Neuronal stem cell (in vitro differentiated cells): ENCODE results near the gene FAM124A.

ENCODE experiments used
- DNase-seq: peaks from one replicate; pipeline ENCODE4 v3.0.0-alpha.2; 2013; ENCODE audit warnings: low spot score
- H2AFZ ChIP-seq: one replicate; pipeline ENCODE4 v1.6.1; 2013; ENCODE audit warnings: mild to moderate bottlenecking, low read length, inconsistent platforms
- H2AK5ac ChIP-seq: 2 replicates; pipeline ENCODE4 v1.6.1; 2013; ENCODE audit warnings: low read depth, mild to moderate bottlenecking, inconsistent platforms, low read length, moderate library complexity, mixed read lengths
- H2BK120ac ChIP-seq: 2 replicates; pipeline ENCODE4 v1.6.1; 2013; ENCODE audit warnings: low read depth, mild to moderate bottlenecking, inconsistent platforms, low read length, moderate library complexity, mixed read lengths
- H2BK12ac ChIP-seq: one replicate; pipeline ENCODE4 v1.6.1; 2013; ENCODE audit warnings: low read length, inconsistent platforms
- H2BK15ac ChIP-seq: 2 replicates; pipeline ENCODE4 v1.6.1; 2013; ENCODE audit warnings: mild to moderate bottlenecking, low read length, inconsistent platforms, mixed read lengths
- H2BK5ac ChIP-seq: one replicate; pipeline ENCODE4 v1.6.1; 2013; ENCODE audit warnings: inconsistent platforms, mild to moderate bottlenecking, low read length, moderate library complexity
- H3K14ac ChIP-seq: one replicate; pipeline ENCODE4 v1.6.1; 2013; ENCODE audit warnings: low read length, inconsistent platforms
- H3K18ac ChIP-seq: 2 replicates; pipeline ENCODE4 v1.6.1; 2013; ENCODE audit warnings: low read length, inconsistent platforms
- H3K23ac ChIP-seq: 2 replicates; pipeline ENCODE4 v1.6.1; 2013; ENCODE audit warnings: low read depth, mild to moderate bottlenecking, mixed read lengths, low read length, inconsistent platforms; ENCODE audit not compliant: poor library complexity
- H3K27ac ChIP-seq: replicated peaks from 3 replicates; pipeline ENCODE4 v1.5.1; 2013; ENCODE audit warnings: low read length, inconsistent platforms
- H3K27me3 ChIP-seq, 3 experiments: 2 replicates each; pipeline ENCODE4 v1.6.1; 2013; ENCODE audit warnings: low read length in 3 of 3, mild to moderate bottlenecking in 2 of 3, inconsistent platforms in 1 of 3, low read depth in 1 of 3, mixed read lengths in 1 of 3, moderate library complexity in 1 of 3; ENCODE audit not compliant: control insufficient read depth in 3 of 3, insufficient read depth in 3 of 3
- H3K36me3 ChIP-seq, 2 donors: replicated peaks in 1 of 2; 2 replicates each; pipeline ENCODE4 v1.6.1; 2013; ENCODE audit warnings: low read length in 2 of 2; ENCODE audit not compliant: control insufficient read depth in 2 of 2, insufficient read depth in 2 of 2
- H3K4ac ChIP-seq: 2 replicates; pipeline ENCODE4 v1.6.1; 2013; ENCODE audit warnings: inconsistent platforms, mild to moderate bottlenecking, low read length, moderate library complexity
- H3K4me1 ChIP-seq, 2 donors: 1 replicate in 1 of 2; 2 replicates in 1 of 2; pipeline ENCODE4 v1.6.1; 2013; ENCODE audit warnings: low read length in 2 of 2, low read depth in 1 of 2; ENCODE audit not compliant: control insufficient read depth in 2 of 2, insufficient read depth in 1 of 2
- H3K4me2 ChIP-seq: one replicate; pipeline ENCODE4 v1.6.1; 2013; ENCODE audit warnings: mild to moderate bottlenecking, low read length, inconsistent platforms; ENCODE audit not compliant: insufficient read depth, poor library complexity, severe bottlenecking
- H3K4me3 ChIP-seq, 2 donors: 2 replicates each; pipeline ENCODE4 v1.5.1; 2013; ENCODE audit warnings: low read length in 2 of 2, mild to moderate bottlenecking in 2 of 2, inconsistent platforms in 1 of 2, moderate library complexity in 1 of 2
- H3K79me1 ChIP-seq: one replicate; pipeline ENCODE4 v1.6.1; 2013; ENCODE audit warnings: low read depth, mild to moderate bottlenecking, inconsistent platforms, low read length, moderate library complexity
- H3K9ac ChIP-seq: one replicate; pipeline ENCODE4 v1.6.1; 2013; ENCODE audit warnings: mild to moderate bottlenecking, low read depth, low read length, inconsistent platforms; ENCODE audit not compliant: poor library complexity
- H3K9me3 ChIP-seq, 2 donors: replicated peaks in 1 of 2; 2 replicates each; pipeline versions ENCODE3 to v1.6.1; 2013; ENCODE audit warnings: low read length in 2 of 2, mild to moderate bottlenecking in 2 of 2, inconsistent platforms in 1 of 2, low read depth in 1 of 2, mixed read lengths in 1 of 2, moderate library complexity in 1 of 2; ENCODE audit not compliant: control insufficient read depth in 2 of 2, insufficient read depth in 1 of 2
- H4K8ac ChIP-seq: one replicate; pipeline ENCODE4 v1.6.1; 2013; ENCODE audit warnings: low read depth, mild to moderate bottlenecking, inconsistent platforms, low read length, moderate library complexity
- H4K91ac ChIP-seq: one replicate; pipeline ENCODE4 v1.6.1; 2013; ENCODE audit warnings: low read length, low read depth, mild to moderate bottlenecking, inconsistent platforms; ENCODE audit not compliant: poor library complexity
- WGBS, 2 donors: extraction: QIAGEN DNeasy Blood & Tissue Kit; methylation state at CpG; one replicate each; pipeline ENCODE4 v1.1.7; 2013; ENCODE audit warnings: missing lambda C conversion rate in 2 of 2, mixed read lengths in 1 of 2; ENCODE audit not compliant: insufficient read length in 2 of 2, insufficient replicate concordance in 1 of 2; ENCODE audit errors: extremely low coverage in 2 of 2; 5-methylcytosine and 5-hydroxymethylcytosine counted together

Gene FAM124A

GRCh38 chr13:51208716-51209115, 13.5 kb upstream of the FAM124A start:
- Histone ChIP-seq H2AK5ac (no peak overlapping the region), H3K4me1 (no peaks in the 10 kb centered on the region), H3K18ac (no peak overlapping the region), H3K36me3 (no peaks in the 10 kb centered on the region), H2AFZ (no peak overlapping the region), H3K4ac (no peak overlapping the region), H4K91ac (no peak overlapping the region), H4K8ac (no peak overlapping the region), H3K4me2 (no peak overlapping the region), H3K9ac (no peak overlapping the region), H3K27ac (no peak overlapping the region), H3K14ac (no peak overlapping the region), H3K4me3 (no peak overlapping the region), H2BK12ac (no peak overlapping the region), H3K23ac (no peak overlapping the region), H3K27me3 (peaks cover 0 to 45% (median 0%) of the 10 kb centered on the region in 3 experiments), H3K79me1 (no peaks in the 10 kb centered on the region), H2BK120ac (no peak overlapping the region), H2BK15ac (no peak overlapping the region), H3K9me3 (no peaks in the 10 kb centered on the region), H2BK5ac (no peak overlapping the region)
- DNase-seq, result no peak
- no CpG with 5 or more reads among the region's 4 CpGs for WGBS, 2 donors

- Histone ChIP-seq H3K23ac (no peak overlapping the region), H3K14ac (no peak overlapping the region), H3K4ac (no peak overlapping the region), H2AFZ (no peak overlapping the region), H3K18ac (no peak overlapping the region), H2BK120ac (no peak overlapping the region), H3K27me3 (peaks cover 0 to 54% (median 0%) of the 10 kb centered on the region in 3 experiments), H3K9me3 (no peaks in the 10 kb centered on the region), H2BK15ac (no peak overlapping the region), H3K27ac (no peak overlapping the region), H2BK12ac (no peak overlapping the region), H3K4me1 (no peaks in the 10 kb centered on the region), H3K4me3 (no peak overlapping the region), H3K79me1 (no peaks in the 10 kb centered on the region), H2BK5ac (no peak overlapping the region), H2AK5ac (no peak overlapping the region), H3K36me3 (no peaks in the 10 kb centered on the region), H3K9ac (no peak overlapping the region), H3K4me2 (no peak overlapping the region), H4K8ac (no peak overlapping the region), H4K91ac (no peak overlapping the region)
- no peak for DNase-seq
- no CpG with 5 or more reads among the region's 2 CpGs for WGBS, 2 donors
Observed at GRCh38 chr13:51211910-51212309, 10.3 kb upstream of the FAM124A start.

GRCh38 chr13:51212758-51213157, 9.4 kb upstream of the FAM124A start:
- Histone ChIP-seq H3K14ac (no peak overlapping the region), H2BK15ac (no peak overlapping the region), H3K23ac (no peak overlapping the region), H2AFZ (no peak overlapping the region), H3K9me3 (no peaks in the 10 kb centered on the region), H3K27ac (no peak overlapping the region), H3K4ac (no peak overlapping the region), H4K8ac (no peak overlapping the region), H2BK120ac (no peak overlapping the region), H2BK12ac (no peak overlapping the region), H2AK5ac (no peak overlapping the region), H3K4me2 (no peak overlapping the region), H3K36me3 (no peaks in the 10 kb centered on the region), H3K79me1 (no peaks in the 10 kb centered on the region), H2BK5ac (no peak overlapping the region), H3K27me3 (peaks cover 0 to 50% (median 0%) of the 10 kb centered on the region in 3 experiments), H4K91ac (no peak overlapping the region), H3K4me1 (no peaks in the 10 kb centered on the region), H3K9ac (no peak overlapping the region), H3K4me3 (no peak overlapping the region), H3K18ac (no peak overlapping the region)
- no CpG with 5 or more reads among the region's 2 CpGs for WGBS, 2 donors
- DNase-seq, result no peak

GRCh38 chr13:51213173-51213728, 8.9 kb upstream of the FAM124A start:
- no peaks in the 10 kb centered on the region for H3K9me3 ChIP-seq
- no peak overlapping the region for H4K8ac ChIP-seq
- H2BK120ac ChIP-seq, result no peak overlapping the region
- H2AFZ ChIP-seq, result no peak overlapping the region
- no peak overlapping the region for H3K4ac ChIP-seq
- H3K18ac ChIP-seq, result no peak overlapping the region
- H2BK5ac ChIP-seq, result no peak overlapping the region
- H2AK5ac ChIP-seq, result no peak overlapping the region
- peaks cover 0 to 50% (median 0%) of the 10 kb centered on the region in 3 experiments for H3K27me3 ChIP-seq
- WGBS, 2 donors, result no CpG with 5 or more reads among the region's 6 CpGs
- no peak overlapping the region for H4K91ac ChIP-seq
- no peaks in the 10 kb centered on the region for H3K79me1 ChIP-seq
- H3K4me3 ChIP-seq, result no peak overlapping the region
- no peaks in the 10 kb centered on the region for H3K36me3 ChIP-seq
- H2BK15ac ChIP-seq, result no peak overlapping the region
- H3K4me2 ChIP-seq, result no peak overlapping the region
- H3K4me1 ChIP-seq, result no peaks in the 10 kb centered on the region
- no peak overlapping the region for H3K27ac ChIP-seq
- H3K9ac ChIP-seq, result no peak overlapping the region
- DNase-seq, result no peak
- no peak overlapping the region for H3K23ac ChIP-seq
- no peak overlapping the region for H3K14ac ChIP-seq
- no peak overlapping the region for H2BK12ac ChIP-seq
